Gastroesophageal sphincter (tissue), 4 donors: Measurements from ENCODE around the gene MAGEE2. TPM values are rescaled to one million over a fixed set of nuclear protein-coding genes. Genes with fewer than 3 reads are reported as not detected.
"Not testable (repeated sequence)": the region's sequence is repeated elsewhere in the genome, so short reads cannot be mapped to it uniquely, and the experiment has no call there.

ENCODE experiments used
- ATAC-seq: fragments of 150-250 bp; one replicate; pipeline ENCODE4 v1.9.1; 2016; ENCODE audit warnings: mild to moderate bottlenecking, moderate library complexity
- H3K27ac ChIP-seq, 4 donors: fragments of 200-600 bp; sonication (generic) in 3 of 4; 1 replicate in 3 of 4; 2 replicates in 1 of 4; pipeline ENCODE4 v1.5.1; 2016 to 2019
- H3K27me3 ChIP-seq: fragments of 200-600 bp; sonication (generic); one replicate; pipeline ENCODE4 v1.5.1; 2019
- H3K36me3 ChIP-seq, 2 donors: fragments of 200-600 bp; sonication (generic); one replicate each; pipeline ENCODE4 v1.5.1; 2019; ENCODE audit warnings: control low read depth in 1 of 2
- H3K4me1 ChIP-seq, 3 donors: fragments of 200-600 bp; sonication (generic); 1 replicate in 2 of 3; 2 replicates in 1 of 3; pipeline ENCODE4 v1.5.1; 2016 to 2019; ENCODE audit warnings: control low read depth in 2 of 3
- H3K4me3 ChIP-seq, 2 donors: fragments of 200-600 bp; sonication (generic); one replicate each; pipeline ENCODE4 v1.5.1; 2019; ENCODE audit warnings: mild to moderate bottlenecking in 1 of 2, moderate library complexity in 1 of 2
- H3K9me3 ChIP-seq, 3 donors: fragments of 200-600 bp; sonication (generic); one replicate each; pipeline ENCODE4 v1.5.1; 2017 to 2019; ENCODE audit warnings: control low read depth in 2 of 3
- CTCF ChIP-seq, 4 experiments: fragments of 200-600 bp in 2 of 4; fragments of 450-650 bp in 2 of 4; sonication (generic) in 1 of 4; IDR thresholded peaks; one replicate each; pipeline ENCODE4 v1.5.1; 2017 to 2019; ENCODE audit warnings: antibody characterized with exemption in 4 of 4, mild to moderate bottlenecking in 2 of 4, moderate library complexity in 2 of 4
- EP300 ChIP-seq: sonication (generic); formaldehyde crosslinking; IDR thresholded peaks from one replicate; pipeline ENCODE4 v1.6.1; 2017; ENCODE audit warnings: antibody characterized with exemption, mild to moderate bottlenecking
- POLR2A ChIP-seq, 2 donors: fragments of 450-650 bp; IDR thresholded peaks; one replicate each; pipeline ENCODE4 v1.6.1; 2017; ENCODE audit warnings: antibody characterized with exemption in 2 of 2, mild to moderate bottlenecking in 2 of 2, moderate library complexity in 1 of 2
- POLR2AphosphoS5 ChIP-seq: sonication (generic); formaldehyde crosslinking; IDR thresholded peaks from one replicate; pipeline ENCODE4 v1.6.1; 2017; ENCODE audit warnings: antibody characterized with exemption
- WGBS, 2 donors: methylation state at CpG; one replicate each; pipeline ENCODE4 v1.1.5; 2018; ENCODE audit warnings: low coverage in 1 of 2; 5-methylcytosine and 5-hydroxymethylcytosine counted together
- total RNA-seq, 4 donors: library from RNA; depleted of rRNA; stranded (reverse); fragments of >200 nt; gene quantifications; one replicate each; pipeline ENCODE4 v1.1.0, GENCODE V29; 2016

Gene MAGEE2
- total RNA-seq: not detected

GRCh38 chrX:75784680-75785491 lies at the start of gene MAGEE2:
MAGEE2 (minus strand) TSS chrX:75785254; CDS start chrX:75785051, 203 bp downstream.
- WGBS, 2 donors: 50% methylated on average over 3 of the region's 36 CpGs; no CpG with 5 or more reads in 1 of the 2 donors
- TF ChIP-seq EP300 (no peak), CTCF (IDR thresholded peaks at IDR 0.05) (no peak), POLR2A (IDR thresholded peaks at IDR 0.05) (no peak), POLR2AphosphoS5 (no peak)
- ATAC-seq: no peak
- H3K4me1 ChIP-seq: no peaks in the 10 kb centered on the region
- no peak within 1 kb of the TSS for H3K27ac ChIP-seq
- no peaks in the 10 kb centered on the region for H3K36me3 ChIP-seq
- H3K27me3 ChIP-seq: no peaks in the 10 kb centered on the region
- no peaks in the 10 kb centered on the region for H3K9me3 ChIP-seq
- H3K4me3 ChIP-seq: peak within 1 kb of the TSS; percentile 47 to 50

- no peak for ATAC-seq
- Histone ChIP-seq H3K4me3 (no peak overlapping the region), H3K4me1 (no peaks in the 10 kb centered on the region), H3K9me3 (no peaks in the 10 kb centered on the region), H3K27me3 (no peaks in the 10 kb centered on the region), H3K36me3 (no peaks in the 10 kb centered on the region), H3K27ac (no peak overlapping the region)
- 70 to 71% methylated on average over 5 of the region's 5 CpGs for WGBS, 2 donors
- TF ChIP-seq CTCF (IDR thresholded peaks at IDR 0.05) (no peak), EP300 (no peak), POLR2AphosphoS5 (no peak), POLR2A (IDR thresholded peaks at IDR 0.05) (no peak)
These were observed 1.2 kb upstream of the MAGEE2 start for GRCh38 chrX:75786290-75786689.

GRCh38 chrX:75781611-75782010 lies 3.4 kb downstream of the MAGEE2 start:
- no peak overlapping the region for H3K4me3 ChIP-seq
- no peaks in the 10 kb centered on the region for H3K27me3 ChIP-seq
- peak; percentile 37 for ATAC-seq

GRCh38 chrX:75768063-75768462 lies 17.0 kb downstream of the MAGEE2 start:
- not testable (repeated sequence) for H3K27me3 ChIP-seq, ATAC-seq, H3K9me3 ChIP-seq, H3K27ac ChIP-seq, H3K36me3 ChIP-seq, H3K4me1 ChIP-seq, H3K4me3 ChIP-seq
- WGBS, 2 donors: 71% methylated on average over 1 to 4 of the region's 5 CpGs

More at GRCh38 chrX:75781611-75782010, 3.4 kb downstream of the MAGEE2 start:
- H3K36me3 ChIP-seq: no peaks in the 10 kb centered on the region
- H3K9me3 ChIP-seq: no peaks in the 10 kb centered on the region
- no peak for TF ChIP-seq EP300
- TF ChIP-seq POLR2A (IDR thresholded peaks at IDR 0.05): no peak
- TF ChIP-seq POLR2AphosphoS5: no peak
- no peak for TF ChIP-seq CTCF (IDR thresholded peaks at IDR 0.05)
- H3K27ac ChIP-seq: no peak overlapping the region
- no peaks in the 10 kb centered on the region for H3K4me1 ChIP-seq
- 46% methylated on average over 13 of the region's 15 CpGs; no CpG with 5 or more reads in 1 of the 2 donors for WGBS, 2 donors

- no peak overlapping the region for H3K4me3 ChIP-seq
- peaks cover 0 to 6% (median 0%) of the 10 kb centered on the region in 3 donors for H3K4me1 ChIP-seq
- WGBS, 2 donors: no CpG with 5 or more reads among the region's 2 CpGs
- H3K36me3 ChIP-seq: no peaks in the 10 kb centered on the region
- H3K27ac ChIP-seq: no peak overlapping the region
- ATAC-seq: no peak
- no peaks in the 10 kb centered on the region for H3K27me3 ChIP-seq
- peaks cover 0 to 26% (median 0%) of the 10 kb centered on the region in 3 donors for H3K9me3 ChIP-seq
- no peak for TF ChIP-seq CTCF (IDR thresholded peaks at IDR 0.05)
- TF ChIP-seq POLR2A (IDR thresholded peaks at IDR 0.05): no peak
- TF ChIP-seq EP300: no peak
- TF ChIP-seq POLR2AphosphoS5: no peak
These were observed 36.6 kb downstream of the MAGEE2 start for GRCh38 chrX:75748431-75748830.
